EL (cell line): ENCODE results near the gene DRD5.
"Not testable (repeated sequence)": the region's sequence is repeated elsewhere in the genome, so short reads cannot be mapped to it uniquely, and the experiment has no call there.

Source experiments
- DNase-seq: peaks from one replicate; pipeline ENCODE4 v3.0.0-alpha.2; 2016

The DRD5 gene

DNA sequence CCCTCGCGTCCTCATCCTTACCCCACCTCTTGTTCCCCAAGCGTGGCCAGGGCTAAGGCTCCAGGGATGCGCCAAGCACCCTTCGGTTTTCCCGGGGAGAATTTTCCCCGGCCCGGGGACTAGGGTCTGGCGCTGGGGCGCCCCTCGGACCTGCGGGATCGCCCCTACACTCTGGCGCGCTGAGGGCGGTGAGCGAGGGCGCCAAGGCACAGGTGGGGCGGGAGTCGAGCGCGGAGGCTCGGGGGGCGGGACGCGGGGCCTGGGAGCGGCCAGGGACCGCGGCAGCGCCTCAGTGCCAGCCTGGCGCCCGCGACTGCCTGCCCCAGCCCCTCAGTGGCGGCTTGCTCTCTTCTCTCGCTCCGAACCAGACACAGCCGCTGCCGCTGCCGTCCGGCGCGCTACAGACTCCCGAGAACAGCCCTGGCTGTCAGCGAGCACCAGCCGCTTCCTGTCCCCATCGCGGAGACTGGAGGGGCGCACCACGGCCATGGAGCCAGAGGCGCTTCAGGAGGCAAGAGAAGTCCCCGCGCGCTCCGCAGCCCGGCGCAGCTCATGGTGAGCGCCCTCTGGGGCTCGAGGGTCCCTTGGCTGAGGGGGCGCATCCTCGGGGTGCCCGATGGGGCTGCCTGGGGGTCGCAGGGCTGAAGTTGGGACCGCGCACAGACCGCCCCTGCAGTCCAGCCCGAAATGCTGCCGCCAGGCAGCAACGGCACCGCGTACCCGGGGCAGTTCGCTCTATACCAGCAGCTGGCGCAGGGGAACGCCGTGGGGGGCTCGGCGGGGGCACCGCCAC lies at the start of gene DRD5:
Gene DRD5, plus strand, starts transcription at position 292 of the 793 bp plus-strand sequence. Its CDS starts 396 bp downstream, at position 688.
- no peak for DNase-seq

DNA sequence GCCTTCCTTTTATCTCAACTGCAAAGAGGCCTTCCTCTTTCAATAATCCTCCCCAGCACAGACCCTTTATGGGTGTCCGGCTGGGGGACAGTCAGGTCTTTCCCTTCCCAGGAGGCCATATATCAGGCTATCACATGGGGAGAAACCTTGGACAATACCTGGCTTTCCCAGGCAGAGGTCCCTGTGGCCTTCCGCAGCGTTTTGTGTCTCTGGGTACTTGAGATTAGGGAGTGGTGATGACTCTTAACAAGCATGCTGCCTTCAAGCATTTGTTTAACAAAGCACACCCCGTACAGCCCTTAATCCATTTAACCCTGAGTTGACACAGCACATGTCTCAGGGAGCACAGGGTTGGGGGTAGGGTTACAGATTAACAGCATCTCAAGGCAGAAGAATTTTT lies 49.2 kb upstream of the DRD5 start:
- DNase-seq: not testable (repeated sequence)

DNA sequence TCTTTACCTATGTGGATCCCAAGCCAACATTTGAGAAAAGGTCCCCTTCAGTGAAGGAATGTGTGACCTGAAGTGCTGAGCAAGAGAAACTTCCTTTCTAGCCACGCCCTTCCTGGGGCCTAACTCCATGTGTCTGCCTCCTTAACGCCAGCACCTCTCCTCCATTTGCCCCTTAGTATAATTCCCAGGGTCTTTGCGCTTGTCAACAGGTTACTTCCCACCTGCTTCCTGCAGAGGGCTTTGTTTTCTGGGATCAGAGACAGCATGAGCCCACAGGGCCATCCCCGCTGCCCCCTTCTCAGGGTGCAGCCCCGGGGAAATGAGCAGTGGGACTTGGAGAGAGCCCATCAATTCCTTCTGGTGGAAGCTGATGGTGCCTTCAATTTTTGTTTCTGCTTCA lies 45.9 kb upstream of the DRD5 start:
- no peak for DNase-seq

DNA sequence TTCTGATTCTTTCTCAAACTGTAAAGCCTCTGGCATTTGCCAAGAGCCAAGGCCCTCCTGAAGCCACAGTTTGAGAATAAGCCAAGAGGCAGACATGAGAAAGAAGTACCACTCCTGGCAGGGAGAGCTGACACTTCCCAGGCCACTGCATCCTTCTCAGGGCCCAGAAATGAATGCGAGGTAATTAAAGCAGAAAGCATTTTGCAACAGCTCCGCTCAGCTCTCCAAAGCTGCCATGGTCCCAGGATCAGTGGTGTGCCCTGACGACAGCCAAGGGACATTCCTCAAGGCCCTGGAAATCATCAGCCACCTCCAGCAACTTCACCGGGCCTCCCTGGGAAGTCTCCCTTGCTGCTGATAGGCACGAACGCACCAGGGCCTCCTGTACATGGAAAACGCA lies 44.2 kb upstream of the DRD5 start:
- not testable (repeated sequence) for DNase-seq

DNA sequence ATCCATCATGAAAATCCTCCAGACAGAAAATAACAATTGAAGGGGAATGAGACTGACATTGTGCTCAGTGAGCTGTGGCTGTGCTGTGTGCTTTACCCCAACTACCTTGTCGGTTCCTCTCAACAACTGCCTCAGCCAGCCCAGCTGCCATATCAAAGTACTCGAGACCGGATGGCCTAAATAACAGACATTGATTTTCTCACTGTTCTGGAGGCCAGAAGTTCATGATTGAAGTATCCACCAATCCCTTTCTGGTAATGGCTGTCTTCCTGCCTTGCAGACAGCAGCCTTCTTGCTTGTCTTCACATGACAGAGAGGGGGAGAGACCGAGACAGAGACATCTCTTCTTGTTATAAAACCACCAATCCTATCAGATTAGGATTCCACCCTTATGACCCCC lies 37.6 kb upstream of the DRD5 start:
- not testable (repeated sequence) for DNase-seq

DNA sequence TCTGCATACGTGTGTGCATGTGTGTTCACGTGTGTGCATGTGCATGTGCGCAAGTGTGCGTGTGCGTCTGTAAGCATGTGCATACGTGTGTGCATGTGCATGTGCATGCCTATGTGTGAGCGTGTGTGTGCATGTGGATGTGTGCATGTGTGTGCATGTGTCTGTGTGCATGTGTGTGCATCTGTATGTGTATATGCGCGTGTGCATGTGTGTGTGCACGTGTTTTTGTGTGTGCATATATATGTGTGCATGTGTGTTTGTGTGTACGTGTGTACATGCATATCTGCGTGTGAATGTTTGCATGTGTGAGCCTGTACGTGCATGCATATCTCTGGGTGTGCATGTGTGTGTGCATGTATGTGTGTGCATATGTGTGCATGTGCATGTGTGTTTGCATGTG lies 35.7 kb upstream of the DRD5 start:
- DNase-seq: no peak

DNA sequence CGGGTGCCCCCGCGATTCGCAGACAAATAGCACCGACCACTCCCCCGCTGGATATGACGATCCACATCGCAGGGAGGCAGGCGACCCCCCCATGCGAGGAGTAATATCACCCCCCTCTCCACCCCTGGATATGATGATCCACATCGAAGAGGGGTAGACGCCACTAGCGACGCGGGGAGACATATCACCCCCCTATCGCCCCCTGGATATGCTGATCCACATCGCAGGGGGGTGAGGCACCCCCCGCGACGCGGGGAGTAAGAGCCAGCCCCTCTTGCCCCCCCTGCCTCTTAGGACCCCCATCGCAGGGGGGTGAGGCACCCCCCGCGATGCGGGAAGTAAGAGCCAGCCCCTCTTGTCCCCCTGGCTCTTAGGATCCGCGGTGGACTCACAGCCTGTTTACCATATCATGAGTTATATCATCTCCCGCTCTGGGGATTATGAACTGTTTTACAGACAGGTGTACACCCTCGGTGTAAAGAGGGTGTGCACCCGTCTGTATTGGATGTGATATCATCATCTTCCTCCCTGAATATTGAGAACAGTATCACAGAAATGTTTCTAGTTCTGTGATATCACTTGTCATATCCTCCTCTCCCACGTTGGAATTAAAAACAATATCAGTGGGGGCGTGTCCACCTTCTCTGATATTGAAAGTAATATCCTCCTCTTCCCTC lies 22.7 kb upstream of the DRD5 start:
- no peak for DNase-seq

DNA sequence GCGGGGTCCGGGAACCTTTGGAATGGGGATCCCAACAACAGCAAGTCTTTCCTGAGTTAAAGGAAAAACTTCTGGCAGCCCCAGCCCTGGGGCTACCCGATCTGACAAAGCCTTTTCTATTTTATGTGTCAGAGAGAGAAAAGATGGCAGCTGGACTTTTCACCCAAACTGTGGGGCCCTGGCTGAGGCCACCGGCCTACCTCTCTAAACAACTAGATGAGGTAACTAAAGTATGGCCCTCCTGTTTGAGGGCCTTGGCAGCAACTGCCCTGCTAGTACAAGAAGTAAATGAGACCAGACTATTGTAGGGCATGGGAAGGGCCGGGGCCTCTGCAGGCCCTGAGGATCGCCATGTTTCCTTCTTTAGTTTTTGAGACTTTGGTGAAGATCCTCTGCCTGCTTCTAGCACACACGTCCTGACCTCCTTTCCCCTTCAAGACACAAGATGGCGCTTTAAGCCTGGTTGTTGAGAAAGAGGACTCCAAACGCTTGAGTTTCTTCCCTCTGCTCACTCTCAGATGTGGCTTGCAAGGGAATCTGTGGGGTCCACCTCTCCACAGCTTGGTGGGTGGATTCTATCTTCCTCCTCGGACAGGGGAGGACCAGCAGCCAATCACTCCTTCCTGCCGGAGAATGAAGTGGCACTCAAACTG lies 18.5 kb upstream of the DRD5 start:
- peak; percentile 56 for DNase-seq

DNA sequence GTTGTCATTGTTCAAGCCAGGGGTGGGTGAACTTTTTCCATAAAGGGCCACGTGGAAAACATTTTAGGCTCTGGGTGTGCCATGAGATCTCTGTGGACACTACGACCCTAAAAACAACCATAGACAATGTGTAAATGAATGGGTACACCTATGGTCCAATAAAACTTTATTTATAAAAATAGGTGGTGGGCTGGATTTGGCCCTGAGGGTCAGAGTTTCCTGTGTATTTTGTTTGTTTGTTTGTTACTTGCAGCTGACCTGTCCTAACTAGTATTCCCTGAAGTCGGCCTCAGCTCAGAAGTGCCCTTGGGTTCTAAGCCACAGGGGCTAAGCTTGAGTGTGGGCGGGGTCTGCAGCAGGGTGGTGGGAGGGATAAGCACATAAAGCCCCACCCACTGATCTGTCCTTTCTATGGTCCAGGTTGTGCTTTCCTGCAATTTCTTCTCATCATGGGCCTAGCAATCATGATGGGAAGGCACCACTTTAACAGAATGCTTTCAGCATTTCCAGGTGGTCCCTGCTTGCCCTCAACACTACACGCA lies 17.2 kb upstream of the DRD5 start:
- DNase-seq: no peak

DNA sequence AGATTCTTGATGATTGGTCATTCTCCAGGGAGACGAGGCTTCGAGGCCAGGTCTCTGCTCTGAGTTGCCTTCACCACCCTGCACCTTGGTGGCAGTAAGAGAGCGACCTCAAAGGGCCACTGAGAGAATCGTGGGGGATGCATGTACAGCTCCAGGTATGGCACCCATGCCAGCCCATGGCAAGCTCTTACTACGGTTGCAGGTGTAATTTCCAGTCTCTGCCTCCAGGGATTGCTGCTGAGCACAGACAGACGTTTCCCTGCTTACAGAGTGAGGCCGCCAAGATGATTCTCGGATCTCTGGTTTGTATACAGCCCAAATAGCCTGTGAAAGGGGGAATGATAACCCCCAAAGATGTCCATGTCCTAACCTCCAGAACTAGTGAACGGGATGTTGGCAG lies 16.3 kb upstream of the DRD5 start:
- DNase-seq: no peak

DNA sequence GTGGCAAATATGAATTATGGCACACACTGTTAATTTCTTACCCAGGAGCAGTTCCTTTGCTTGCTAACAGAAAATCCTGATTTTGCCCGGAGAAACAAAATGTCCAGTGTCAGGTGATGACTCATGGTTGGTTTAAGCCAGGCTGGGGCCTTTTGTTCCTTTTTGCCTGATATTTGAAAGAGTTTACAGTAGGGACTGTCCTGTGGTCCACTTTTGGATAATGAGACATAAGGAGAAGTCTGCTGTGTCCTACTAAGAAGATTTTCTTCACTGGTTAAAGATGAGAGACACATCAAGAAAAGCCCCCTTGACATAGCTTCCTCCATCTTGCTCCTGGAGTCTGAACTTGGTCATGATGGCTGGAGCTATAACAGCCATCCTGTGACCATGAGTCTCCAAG lies 12.1 kb upstream of the DRD5 start:
- DNase-seq: no peak

DNA sequence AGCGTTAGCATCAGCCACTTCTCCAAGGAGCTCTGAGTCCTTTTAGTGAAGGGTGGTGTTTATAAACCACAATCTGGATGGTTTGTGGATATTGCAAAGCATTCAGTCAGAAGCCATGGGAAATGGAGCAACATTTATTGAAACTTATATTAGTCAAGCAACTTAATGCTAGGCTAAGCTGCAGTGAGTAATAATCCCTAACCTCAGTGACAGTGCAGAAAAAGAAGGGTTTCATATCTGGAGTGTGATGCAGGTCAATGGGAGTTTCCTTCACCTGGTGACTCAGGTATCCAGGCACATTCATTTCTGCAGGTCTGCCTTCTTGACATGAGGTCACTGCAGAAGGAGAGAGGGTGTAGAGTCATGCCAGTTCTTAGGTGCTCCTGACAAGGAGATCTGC lies 10.4 kb upstream of the DRD5 start:
- DNase-seq: no peak

DNA sequence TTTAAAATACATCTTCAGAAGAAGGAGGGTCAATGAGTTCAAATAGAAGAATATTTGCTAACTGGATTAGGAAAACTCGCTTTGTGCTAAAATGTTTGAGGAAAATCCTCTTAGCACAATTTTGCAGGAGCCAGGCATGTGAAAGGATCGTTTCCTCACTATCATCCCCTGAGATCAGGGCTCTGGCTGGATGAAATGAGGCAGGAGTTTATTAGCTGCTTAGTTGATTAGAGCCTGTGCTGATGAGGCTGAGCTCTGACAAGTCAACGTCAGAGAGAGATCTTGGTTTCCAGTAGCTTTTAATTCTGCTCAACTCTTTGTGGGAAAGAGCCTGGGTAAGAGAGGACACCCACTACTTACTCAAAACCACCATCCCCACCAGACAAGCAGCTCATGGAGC lies 8.0 kb upstream of the DRD5 start:
- no peak for DNase-seq

DNA sequence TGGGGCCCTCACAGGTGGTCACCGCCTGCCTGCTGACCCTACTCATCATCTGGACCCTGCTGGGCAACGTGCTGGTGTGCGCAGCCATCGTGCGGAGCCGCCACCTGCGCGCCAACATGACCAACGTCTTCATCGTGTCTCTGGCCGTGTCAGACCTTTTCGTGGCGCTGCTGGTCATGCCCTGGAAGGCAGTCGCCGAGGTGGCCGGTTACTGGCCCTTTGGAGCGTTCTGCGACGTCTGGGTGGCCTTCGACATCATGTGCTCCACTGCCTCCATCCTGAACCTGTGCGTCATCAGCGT lies 652 bp downstream of the DRD5 start:
- DNase-seq: no peak

DNA sequence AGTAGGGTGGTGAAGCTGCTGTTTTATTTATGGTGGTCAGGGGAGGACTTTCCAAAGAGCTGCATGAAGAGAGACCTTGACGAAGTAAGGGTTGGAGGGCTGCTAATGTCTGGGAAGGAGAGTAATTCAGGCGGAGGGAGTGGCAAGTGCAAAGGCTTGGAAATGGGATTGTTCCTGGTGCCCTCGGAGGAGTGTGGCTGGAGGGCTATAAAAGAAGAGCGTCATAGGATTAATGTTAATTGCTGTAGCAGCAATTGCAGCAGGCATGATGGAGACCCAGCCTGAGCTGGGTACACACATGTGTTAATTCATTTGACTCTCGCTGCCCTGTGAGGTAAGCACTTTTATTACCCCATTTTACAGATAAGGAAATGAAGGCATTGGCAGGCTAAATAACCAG lies 4.5 kb downstream of the DRD5 start:
- DNase-seq: not testable (repeated sequence)

DNA sequence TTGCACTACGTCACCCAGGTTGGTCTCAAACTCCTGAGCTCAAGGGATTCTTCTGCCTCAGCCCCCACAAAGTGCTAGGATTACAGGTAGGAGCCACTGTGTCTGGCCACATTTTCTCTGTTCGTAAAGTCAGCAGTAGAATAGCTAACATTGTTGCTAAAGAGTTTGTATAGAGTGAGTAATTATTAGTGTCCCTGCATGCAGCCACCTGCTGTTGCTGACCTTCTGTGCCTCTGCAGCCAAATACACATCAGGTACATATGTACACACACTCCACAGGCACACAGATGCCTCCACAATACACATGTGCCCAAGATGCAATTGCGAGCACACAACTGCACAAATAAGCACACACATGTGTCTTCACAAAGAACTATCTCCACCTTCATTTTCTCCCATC lies 10.9 kb downstream of the DRD5 start:
- no peak for DNase-seq

DNA sequence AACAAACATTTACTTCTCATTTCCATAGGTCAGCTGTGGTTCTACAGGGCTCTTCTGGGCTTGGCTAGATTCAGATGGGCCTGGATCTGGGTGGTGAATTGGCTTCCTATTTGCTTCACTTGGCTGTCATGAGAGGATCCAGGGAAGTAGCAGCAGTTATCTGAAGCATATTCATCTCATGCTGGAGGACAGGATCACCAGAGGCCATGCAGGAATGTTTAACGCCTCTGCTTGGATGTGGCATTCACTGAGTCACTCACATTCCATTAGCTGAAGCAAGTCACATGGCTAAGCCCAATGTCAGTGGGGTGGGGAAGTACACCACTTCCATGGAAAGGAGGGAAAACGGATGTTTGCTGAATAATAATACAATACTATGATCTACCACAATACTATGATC lies 15.2 kb downstream of the DRD5 start:
- peak; percentile 2 for DNase-seq

DNA sequence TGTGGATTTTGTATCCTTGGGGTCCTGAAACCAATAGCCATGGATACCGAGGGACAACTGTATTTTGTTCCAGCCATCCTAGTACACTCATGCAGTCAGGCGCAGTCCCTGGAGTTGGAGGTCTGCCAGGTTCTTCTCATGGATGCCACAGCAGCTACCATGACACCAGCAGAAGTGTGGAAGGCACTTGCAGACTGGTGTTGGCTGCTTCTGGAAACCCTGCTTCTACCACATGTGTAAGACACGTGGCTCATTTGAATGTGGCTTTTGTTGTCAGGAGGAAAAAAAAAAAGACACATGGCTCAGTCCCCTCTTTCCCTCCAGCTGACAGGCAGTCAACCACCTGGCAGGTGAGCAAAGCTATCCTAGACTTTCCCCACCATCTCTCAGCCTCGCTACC lies 19.4 kb downstream of the DRD5 start:
- DNase-seq: no peak

DNA sequence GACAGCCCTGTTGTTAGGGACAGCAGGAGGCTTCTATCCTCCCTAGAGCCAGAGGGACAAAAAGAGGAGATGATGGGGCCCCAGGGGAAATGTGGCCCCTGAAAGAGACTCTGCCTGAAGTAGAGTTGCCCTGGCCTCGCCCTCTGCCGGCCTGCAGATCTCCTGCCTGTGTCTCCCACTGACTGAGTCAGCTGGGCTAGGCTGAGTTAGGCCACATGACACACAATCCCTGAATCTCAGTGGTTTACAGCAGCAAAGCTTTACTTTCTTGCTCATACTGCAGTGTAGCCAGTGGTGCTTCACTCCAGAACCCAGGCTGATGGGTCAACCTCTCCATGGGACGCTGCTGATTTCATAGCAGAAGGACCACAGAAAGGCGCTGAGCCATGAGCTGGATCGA lies 23.5 kb downstream of the DRD5 start:
- no peak for DNase-seq

DNA sequence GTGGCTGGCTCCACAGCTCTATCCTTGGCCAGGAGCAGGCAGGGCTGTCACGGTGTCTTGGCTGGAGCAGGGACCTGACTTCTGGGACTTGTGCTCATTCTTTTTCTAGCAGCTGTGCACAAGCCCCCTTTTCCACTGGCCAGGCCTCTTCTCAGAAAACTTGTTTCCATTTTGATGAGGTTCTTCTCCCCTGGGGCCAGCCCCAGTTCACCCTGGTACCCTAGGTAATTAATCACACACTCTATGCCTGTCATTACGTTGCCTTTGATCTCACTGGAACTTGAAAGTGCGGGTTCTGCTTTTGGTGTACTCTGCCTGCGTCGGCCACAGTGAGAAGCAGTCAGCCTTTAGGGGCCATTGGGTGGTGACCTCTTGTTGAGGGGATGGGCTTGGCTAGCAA lies 26.6 kb downstream of the DRD5 start:
- DNase-seq: no peak

DNA sequence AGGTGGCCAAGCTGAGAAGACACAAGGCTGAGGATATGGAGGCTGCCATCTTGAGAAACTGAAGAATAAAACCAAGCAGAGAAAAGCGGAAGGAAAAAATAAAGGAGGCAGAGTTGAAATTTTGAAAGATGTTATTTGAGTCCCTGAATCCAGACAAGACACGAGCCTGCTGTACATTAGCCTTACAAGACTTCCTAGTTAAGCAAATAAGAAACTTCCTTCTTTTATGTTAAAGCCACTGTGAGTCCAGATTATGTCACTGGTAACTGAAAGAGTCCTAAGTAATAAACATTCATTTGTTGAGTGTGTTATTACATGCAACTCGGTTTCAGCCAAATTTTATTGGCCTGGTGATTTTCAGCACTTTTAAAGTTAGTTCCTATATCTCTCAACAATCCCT lies 30.4 kb downstream of the DRD5 start:
- DNase-seq: no peak

DNA sequence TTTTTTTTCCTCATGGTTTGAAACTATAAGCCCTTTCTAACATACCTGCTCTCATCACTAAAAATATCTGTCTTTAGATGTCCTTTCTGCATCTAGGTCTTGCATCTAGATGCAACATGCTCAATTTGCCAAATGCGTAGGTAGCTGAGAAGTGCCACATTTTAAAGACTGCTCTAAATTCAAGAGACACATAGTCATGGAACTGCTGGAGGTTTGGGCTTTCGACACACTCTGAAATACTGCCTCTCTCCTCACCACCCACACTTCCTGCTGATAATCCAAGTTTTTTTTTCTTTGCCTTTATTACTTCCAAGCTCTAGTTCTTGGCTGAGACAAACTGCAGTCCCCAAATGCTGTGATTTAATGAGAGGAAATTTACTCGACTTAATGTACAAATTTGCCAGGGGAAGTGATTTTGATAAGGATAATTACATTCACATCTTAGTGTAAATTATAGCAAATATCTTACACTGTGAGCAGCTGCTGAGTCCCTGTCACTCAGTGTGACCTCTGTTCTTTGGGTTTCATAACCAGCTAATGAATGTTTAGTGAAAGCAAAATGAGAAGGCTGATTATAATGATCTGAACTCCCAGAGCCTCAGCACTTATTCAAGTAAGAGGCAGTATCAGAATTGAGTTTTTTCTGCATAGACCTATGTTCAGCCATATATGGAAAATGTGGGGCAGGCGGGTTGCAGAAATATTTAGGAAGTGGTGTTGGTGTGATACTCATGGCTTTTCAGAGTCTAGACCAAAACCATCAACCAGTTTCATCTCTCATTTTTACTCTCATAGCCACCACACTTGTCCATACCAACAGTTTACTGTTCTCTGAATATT lies 31.3 kb downstream of the DRD5 start:
- no peak for DNase-seq

DNA sequence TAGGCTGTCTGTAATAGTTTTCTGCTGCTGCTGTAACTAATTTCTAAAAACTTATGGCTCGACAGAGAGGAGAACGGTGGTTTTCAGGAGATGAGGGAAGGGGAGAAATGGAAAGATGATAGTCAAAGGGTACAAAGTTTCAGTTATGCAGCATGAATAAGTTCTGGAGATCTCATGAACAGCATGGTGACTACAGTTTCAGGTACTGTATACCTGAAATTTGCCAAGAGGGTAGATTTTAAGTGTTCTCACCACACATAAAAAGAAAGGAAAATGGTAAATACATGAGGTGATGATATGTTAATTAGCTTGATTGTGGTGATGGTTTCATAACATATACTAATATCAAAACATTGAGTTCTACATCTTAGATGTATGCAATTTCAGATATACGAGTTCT lies 34.9 kb downstream of the DRD5 start:
- DNase-seq: no peak
